NCI-H146 treated with DMSO at 0.1 percent for 48 hours (cell line): ENCODE results near the gene CDCA4.
"Not testable (repeated sequence)": the region's sequence is repeated elsewhere in the genome, so short reads cannot be mapped to it uniquely, and the experiment has no call there.

Experiments
- DNase-seq: peaks from one replicate; lab custom pipeline; 2025; ENCODE audit not compliant: unreplicated experiment; lab: John Stamatoyannopoulos, UW

Gene CDCA4

DNA sequence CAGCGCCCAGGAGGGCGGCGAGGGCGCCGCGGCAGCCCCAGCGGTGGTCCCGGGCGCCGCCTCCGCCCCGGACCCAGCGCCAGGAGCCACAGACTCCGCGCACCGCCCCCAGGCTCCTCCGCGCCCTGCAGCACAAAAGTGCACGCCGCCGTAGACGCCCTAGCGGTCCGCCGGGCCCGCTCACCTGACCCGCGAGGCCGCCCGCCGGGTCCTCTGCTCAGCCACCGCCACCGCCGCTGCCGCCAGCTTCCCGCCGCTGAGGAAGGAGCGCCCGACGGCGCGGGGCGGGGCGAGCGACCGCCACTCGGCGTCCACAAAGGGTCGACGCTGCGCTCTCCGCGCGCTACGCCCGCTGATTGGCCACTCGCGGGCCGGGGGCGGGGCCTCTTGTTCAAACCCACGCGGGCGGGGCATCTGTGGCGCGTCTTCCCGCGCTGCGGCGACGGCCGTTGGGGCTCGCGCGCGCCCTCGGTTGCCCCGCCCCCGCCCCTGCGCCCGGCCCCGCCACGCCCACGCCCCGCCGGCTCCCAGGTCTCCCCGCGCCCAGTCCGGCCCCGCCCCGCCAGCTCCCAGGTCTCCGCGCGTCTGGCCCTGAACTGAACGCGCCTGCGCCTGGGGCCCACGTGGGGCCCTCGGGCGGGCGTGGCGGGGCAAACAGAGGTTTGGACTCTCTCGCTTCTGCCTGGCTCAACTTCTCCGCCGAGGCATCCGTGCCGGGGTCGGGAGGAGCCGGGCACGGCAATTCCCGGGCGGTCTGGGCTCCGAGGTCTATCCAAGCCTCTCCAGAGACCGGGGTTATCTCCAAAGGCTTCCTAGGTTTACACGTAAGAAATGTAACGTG, at the start of gene CDCA4:
Gene CDCA4, minus strand, starts transcription at position 269 of the 841 bp plus-strand sequence. CDS start 9,154 bp downstream, outside the sequence.
- peak; percentile 100 for DNase-seq

DNA sequence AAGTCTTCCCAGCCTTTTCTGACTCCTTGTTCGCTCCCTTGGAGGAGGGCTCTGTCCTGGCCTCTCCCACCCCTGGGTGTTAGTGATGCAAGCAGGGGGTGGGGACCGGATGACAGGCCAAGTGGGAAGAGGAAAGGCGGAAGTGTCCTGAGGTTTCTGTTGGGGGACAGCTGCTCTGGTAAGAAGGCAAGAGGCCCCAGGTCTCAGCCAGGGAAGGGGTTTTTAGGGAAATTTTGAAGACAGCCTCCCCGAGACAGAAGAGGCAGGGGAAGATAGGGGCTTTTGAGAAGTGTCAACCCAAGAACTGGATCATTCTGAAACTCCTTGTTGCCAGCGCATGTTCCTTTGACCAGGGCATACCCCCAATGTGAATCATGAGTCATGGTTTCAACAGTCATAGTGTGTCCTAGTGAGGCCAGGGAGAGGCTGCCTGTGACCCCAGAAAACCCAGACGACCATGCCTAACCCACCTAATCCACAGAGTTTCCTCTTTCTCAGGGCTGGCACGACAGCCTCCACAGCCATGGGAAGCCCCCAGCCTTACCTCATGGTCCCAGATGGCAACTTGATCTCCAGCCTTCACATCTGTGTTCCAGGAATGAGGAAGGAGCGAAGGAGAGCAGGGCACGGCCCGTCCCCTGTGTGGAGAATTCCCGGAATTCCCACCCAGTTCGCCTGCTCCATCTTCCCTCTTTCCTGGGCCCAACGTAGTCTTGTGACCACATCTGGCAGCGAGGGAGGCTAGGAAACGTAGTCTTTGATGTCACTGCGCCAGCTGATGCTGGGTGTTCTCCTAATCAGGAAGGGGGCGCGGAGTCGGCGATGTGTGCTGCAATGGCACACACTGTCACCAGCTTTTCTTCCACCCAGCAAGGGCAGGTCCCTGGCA, 49.2 kb upstream of the CDCA4 start:
- DNase-seq, result no peak

DNA sequence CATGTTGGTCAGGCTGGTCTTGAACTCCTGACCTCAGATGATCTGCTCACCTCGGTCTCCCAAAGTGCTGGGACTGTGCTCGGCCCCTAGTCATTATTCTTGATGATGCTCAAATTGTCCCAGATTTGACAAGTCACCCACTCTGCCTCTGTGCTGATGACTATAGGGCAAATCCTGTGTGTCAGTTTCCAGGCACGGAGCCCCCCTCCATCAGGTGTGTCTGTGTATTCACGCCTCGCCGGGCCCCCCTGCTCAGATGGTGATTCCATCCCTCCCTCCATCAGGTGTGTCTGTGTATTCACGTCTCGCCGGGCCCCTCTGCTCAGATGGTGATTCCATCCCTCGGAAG, 48.6 kb upstream of the CDCA4 start:
- no peak for DNase-seq

DNA sequence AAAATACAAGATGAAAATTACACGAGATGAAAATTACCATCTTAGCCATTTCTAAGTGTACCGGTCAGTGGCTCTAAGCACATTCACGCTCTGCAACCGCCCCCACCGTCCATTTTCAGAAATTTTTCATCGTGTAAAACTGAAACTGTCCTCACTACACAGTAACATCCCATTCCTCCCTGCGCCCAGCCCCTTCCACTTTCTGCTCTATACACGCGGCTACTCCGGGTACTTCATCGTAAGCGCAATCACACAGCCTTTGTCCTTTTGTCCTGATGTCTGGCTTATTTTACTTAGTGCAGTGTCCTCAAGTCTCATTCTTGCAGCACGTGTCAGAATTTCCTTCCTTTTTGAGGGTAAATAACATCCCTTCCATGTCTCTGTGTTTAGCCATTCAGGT, 47.9 kb upstream of the CDCA4 start:
- no peak for DNase-seq

DNA sequence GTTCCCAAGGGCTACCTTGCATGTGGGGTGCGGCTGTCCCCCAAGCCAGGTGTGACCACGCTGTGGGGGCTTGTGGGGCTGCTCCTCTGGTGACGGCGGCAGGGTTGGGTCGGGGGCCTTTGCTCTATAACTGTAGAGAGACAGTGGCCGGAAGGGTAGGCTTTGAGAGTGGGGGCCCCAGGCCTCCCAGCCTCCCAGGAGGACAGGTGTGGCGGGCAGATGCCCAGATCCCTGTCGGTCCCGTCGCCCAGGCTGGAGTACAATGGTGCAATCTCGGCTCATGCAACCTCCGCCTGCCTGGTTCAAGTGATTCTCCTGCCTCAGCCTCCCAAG, 47.1 kb upstream of the CDCA4 start:
- DNase-seq, result no peak

- no peak for DNase-seq
These were observed 46.5 kb upstream of the CDCA4 start for GRCh38 chr14:105067140-105067968.

- DNase-seq, result no peak
These were observed 45.6 kb upstream of the CDCA4 start for GRCh38 chr14:105066240-105067071.

DNA sequence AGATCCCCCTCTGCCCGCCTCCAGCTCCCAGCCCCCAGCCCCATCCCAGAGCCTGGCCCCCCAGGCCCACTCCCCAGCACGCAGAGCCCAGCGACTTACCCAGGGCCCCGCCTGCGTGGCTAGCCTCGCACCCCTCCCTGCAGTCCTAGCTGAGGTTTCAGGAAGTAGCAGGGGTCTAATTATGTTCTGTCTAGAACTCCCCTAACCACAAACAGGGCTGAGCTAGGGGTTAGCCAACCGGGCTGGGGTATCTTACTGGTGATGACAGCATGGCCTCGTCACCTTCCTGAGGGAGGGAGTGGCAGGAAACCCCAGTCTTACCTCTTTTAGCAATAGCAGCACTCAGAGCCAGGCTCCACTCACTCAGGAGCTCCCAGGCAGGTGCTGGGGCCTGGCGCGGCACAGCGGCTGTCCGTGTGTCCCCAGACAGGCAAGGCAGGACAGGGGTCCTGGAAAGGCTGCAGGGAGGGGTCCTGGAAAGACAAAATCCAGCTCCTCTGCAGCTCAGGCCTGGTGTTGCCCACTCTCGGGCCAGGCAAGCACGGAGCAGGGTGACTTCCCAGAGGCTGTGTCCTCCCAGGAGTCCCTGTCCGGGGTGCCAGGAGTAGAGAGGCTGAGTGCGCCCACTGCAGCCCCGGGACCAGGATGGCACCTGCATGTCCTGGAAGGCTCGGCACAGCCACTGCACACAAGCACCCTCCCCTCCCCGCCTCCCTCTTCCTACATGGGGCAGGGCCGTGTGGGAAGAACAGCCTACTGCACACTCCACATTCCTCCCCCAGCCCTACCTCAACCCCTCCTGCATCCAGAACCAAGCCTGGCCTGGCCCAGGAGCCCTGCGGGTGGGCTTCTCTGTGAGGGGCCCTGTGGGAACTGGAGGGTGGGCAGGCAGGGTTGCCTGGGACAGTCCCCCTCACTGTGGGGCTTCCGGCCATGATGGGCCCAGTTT, 44.7 kb upstream of the CDCA4 start, which contains the start of gene GPR132:
Gene GPR132, minus strand, starts transcription at position 151 of the 949 bp plus-strand sequence. CDS start 10,010 bp downstream, outside the sequence.
- no peak for DNase-seq

DNA sequence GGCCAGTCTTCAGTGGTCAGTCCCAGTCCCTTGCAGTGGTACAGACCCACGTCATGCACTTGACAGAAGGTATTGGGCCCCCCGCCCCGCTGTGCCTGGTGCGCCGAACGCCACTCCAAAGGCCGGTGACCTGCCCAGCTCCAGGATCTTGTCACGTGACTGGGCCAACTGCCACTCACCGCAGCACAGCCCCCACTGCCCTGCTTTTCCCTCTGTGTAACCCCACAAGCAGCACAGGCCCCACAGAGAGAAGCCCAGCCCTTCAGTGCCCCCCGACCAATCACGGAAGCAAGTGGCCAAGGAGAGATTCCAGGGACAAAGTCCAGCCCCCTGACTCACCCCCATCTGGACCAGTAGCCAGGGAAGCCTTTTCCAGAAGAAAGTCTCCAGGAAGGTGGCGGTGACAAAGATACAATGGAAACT, 43.8 kb upstream of the CDCA4 start:
- no peak for DNase-seq

DNA sequence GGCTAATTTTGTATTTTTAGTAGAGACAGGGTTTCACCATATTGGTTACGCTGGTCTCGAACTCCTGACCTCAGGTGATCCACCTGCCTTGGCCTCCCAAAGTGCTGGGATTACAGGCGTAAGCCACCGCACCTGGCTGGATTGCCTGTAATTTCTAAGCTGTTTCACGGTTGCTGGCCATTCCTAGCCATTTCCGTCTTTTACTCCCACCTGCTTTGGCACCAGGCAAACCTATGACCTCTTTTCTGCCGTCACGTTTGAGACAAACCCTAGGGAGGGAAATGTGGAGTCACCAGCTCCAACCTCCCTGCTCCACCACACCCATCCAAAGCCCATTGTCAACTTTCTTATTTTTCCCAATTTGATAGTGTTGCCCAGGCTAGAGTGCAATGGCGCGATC, 43.1 kb upstream of the CDCA4 start:
- no peak for DNase-seq

DNA sequence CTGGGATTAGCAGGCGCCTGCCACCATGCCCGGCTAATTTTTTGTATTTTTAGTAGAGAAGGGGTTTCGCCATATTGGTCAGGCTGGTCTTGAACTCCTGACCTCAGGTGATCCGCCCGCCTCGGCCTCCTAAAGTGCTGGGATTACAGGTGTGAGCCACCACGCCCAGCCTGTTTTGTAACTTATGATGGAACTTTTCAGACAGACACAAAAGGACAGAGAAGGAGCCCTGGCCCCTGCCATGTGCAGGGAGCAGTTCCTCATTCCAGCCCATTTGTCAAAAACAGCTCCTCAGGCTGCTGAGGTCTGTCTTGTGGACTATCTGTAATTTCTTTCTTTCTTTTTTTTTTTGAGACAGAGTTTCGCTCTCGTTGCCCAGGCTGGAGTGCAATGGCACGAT, 42.6 kb upstream of the CDCA4 start:
- not testable (repeated sequence) for DNase-seq

DNA sequence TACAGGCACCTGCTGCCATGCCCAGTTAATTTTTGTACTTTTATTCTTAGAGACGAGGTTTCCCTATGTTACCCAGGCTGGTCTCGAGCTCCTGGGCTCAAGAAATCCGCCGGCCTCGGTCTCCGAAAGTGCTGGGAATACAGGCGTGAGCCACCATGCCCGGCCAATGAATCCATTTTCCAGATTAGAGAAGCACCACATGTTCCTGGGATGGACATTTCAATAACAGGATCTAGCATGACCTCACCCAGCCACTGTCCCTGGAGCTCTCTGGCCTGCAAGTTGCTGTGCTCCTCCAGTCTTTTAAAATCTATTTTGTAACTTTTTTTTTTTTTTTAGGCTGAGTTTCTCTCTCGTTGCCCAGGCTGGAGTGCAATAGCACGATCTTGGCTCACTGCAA, 42.2 kb upstream of the CDCA4 start:
- DNase-seq, result no peak

DNA sequence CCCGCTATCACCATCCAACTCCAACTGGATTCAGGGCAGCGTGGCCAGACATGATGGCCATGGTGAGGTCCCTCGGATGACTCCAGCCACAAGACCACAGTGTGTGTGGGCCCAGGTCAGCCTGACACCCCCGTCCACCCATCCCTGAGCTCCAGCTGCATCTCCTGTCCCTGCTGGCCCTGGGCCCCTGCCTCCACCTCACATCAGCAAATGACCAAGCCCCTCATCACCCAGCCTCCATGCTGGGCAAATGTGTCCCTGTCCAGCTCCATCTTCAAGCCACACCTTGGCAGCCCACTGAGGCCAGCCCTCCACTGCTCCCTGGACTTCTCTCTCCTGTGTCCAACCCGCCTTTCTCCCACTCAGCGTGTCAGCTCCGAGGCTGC, 41.2 kb upstream of the CDCA4 start:
- DNase-seq, result no peak

GRCh38 chr14:105061428-105062047, 40.7 kb upstream of the CDCA4 start:
- no peak for DNase-seq

GRCh38 chr14:105060751-105061427, 40.0 kb upstream of the CDCA4 start:
- no peak for DNase-seq

DNA sequence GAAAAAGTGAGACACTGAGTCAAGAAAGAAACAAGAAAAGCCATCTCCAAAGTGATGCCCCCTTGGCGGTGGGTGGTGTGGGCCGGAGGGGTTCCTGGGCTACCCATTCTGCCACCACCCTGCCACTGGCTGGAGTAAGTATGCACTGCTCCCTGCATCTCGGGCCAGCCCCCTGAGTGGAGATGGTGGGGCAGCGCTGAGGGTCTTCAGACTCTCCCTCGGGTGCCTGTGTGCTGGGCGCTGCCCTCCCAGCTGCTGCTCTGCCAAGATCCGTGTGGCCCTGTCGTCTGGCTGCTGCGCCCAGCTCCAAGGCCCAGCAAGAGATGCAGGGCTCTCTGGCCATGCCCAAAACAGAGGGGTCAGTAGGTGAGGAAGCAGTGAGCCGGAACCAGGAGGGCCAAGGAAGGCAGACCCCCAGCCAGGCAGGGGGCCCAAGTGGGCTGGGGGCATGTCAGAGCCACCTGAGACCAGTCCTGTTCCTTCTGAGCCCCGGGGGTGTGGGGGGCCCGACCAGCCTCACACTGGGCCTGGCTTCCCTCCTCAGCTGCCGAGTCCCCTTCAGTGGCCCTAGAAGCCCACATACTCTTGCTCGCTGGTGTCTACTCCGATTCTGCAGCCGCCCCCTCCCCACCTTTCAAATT, 39.2 kb upstream of the CDCA4 start:
- no peak for DNase-seq

GRCh38 chr14:105059035-105059924, 38.4 kb upstream of the CDCA4 start:
- DNase-seq, result no peak
